HUDEP-2 (cell line): ENCODE measurements around the gene OR6C76.

Source experiments
- DNase-seq, 76 experiments: peaks; one replicate each; lab custom pipeline; 2025; ENCODE audit not compliant: unreplicated experiment in 76 of 76; lab: John Stamatoyannopoulos, UW

Gene OR6C76

GRCh38 chr12:55467836-55468235 lies 41.8 kb downstream of the OR6C76 start:
- DNase-seq, result no peak

GRCh38 chr12:55469291-55469690 lies 43.2 kb downstream of the OR6C76 start:
- DNase-seq, result no peak

GRCh38 chr12:55470088-55470829 lies 44.2 kb downstream of the OR6C76 start, which contains the start of gene OR6C70:
TSS of gene OR6C70 (minus strand) at chr12:55470138. CDS start at chr12:55470138, 0 bp downstream.
- no peak for DNase-seq

- no peak for DNase-seq
Observed at GRCh38 chr12:55472264-55472663, 46.2 kb downstream of the OR6C76 start.
